Measurements from ENCODE around the gene NMB.
"Not testable (repeated sequence)": the region's sequence is repeated elsewhere in the genome, so short reads cannot be mapped to it uniquely, and the experiment has no call there.

Gene NMB, protein sequence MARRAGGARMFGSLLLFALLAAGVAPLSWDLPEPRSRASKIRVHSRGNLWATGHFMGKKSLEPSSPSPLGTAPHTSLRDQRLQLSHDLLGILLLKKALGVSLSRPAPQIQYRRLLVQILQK

DNA sequence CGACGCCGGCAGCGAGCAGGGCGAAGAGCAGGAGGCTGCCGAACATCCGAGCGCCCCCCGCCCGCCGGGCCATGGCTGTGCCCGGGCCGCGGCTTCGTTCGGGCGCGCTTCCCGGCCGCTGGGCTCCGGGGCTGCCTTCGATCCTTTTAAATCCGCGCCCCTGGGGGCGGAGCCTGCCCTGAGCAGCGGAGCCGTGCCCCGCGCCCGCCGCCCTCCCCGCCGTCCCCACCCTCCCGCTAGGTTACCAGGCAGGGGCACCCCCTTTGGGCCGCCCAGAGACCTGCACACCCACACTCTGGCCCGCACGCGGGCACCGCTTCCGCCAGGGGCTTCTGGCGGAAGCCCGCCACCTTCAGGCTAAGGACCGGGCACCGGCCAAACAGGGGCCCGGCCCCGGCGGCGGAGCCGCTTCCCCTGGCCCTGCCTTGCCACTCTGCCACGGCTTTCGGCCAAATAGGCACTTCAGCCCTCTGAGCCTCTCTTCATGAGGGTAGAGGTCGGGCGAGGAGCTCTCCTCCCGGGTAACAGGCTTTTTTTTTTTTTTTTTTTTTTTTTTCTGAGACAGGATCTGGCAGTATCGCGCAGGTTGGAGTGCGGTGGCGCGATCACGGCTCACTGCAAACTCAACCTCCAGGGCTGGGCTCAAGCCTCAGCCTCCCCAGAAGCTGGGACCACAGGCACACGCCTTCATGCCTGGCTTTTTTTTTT, at the start of gene NMB:
NMB (minus strand) TSS at position 120 of the 708 bp plus-strand sequence; CDS start at position 73, 47 bp downstream.
- peak; percentile 64 for DNase-seq (ENCODE audit: low read depth, low spot score)

- DNase-seq (ENCODE audit: low read depth, low spot score) = no peak
Measured at GRCh38 chr15:84703808-84704207, 45.8 kb upstream of the NMB start.

DNA sequence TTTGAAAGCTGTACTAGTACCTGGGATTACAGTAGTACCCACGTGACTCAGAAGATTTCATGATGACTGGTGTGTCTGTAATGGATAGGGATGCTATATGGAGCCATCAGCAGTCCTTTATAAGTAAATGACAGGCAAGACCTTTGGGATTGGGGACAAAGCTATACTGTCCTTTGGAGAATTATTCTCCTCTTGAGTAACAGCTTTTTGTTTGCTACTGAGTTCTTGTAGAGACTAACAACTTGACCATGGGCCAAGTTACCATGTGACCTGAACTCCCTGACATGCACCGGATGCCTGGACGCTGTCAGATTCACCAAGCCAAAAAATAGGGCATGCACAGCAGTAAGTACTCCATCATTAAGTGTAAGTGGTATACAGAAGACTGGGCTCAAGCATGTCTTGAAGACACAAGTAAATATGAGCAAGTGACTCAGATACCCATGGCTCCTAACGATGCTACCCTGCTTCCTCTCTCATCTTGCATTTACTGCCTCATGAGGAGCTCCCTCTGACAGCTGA, 45.0 kb upstream of the NMB start:
- DNase-seq (ENCODE audit: low read depth, low spot score) = no peak

- DNase-seq (ENCODE audit: low read depth, low spot score) = no peak
Measured at GRCh38 chr15:84699538-84700191, 41.7 kb upstream of the NMB start.

DNA sequence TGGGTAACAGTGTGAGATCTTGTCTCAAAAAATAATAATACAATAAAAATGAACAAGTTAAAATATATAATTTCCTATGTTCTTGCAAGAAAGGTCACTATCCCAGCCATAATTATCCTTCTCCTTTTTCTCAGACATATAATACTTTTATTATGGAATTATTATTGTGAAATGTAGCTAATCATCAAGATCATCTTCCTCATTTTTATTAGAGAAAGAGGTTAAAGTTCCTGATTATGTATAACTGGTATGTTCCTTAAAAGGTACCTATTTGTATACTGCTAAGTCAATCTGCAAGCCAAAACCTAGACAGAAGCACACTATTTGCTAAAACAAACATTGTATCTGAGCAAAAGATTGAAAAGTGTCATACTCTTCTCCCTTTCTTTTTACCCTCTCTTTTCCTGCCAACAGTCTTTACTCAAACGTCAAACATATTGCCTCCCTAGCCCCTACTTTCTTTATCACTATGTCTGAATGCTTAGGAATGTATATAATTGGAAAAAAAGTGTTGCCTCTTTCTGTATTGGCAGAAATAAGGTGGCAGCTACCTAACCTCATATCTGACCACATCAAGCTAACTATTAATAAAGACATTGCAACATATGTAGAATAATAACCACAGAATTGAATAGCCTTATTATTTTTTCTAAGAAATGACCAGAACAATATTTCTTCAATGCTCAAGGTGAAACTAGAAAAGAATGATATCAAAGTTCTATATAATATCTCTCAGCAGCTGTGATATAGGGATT, 39.4 kb upstream of the NMB start:
- no peak for DNase-seq (ENCODE audit: low read depth, low spot score)

GRCh38 chr15:84696757-84697156, 38.8 kb upstream of the NMB start:
- no peak for DNase-seq (ENCODE audit: low read depth, low spot score)

DNA sequence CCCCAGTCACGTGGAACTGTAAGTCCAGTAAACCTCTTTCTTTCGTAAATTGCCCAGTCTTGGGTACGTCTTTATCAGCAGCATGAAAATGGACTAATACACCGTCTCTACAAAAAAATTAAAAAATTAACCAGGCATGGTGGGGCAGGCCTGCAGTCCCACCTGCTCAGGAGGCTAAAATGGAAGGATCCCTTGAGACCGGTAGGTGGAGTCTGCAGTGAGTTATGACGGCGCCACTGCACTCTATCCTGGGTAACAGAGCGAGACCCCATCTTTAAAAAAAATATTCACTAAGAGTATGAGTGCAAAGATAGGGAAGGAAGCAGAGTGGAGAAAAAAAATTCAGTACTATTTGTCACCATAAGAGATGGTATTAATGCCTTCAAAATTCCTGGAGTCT, 32.3 kb upstream of the NMB start:
- no peak for DNase-seq (ENCODE audit: low read depth, low spot score)

DNA sequence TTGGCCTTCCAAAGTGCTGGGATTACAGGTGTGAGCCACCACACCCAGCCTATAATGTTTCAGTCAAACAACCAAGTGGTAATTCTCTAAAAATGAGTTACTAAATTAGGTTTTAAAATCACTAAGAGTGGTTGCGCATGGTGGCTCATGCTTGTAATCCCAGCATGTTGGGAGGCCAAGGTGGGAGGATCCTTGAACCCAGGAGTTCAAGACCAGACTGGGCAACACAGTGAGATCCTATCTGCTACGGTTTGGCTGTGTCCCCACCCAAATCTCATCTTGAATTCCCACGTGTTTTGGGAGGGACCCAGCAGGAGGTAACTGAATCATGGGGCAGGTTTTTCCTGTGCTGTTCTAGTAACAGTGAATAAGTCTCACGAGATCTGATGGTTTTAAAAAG, 31.9 kb upstream of the NMB start:
- no peak for DNase-seq (ENCODE audit: low read depth, low spot score)

GRCh38 chr15:84686446-84686845, 28.4 kb upstream of the NMB start:
- DNase-seq (ENCODE audit: low read depth, low spot score) = not testable (repeated sequence)

- no peak for DNase-seq (ENCODE audit: low read depth, low spot score)
Measured at GRCh38 chr15:84685304-84685703, 27.3 kb upstream of the NMB start.

- DNase-seq (ENCODE audit: low read depth, low spot score) = no peak
Measured at GRCh38 chr15:84684092-84684491, 26.1 kb upstream of the NMB start.

- DNase-seq (ENCODE audit: low read depth, low spot score) = no peak
Measured at GRCh38 chr15:84681831-84682230, 23.8 kb upstream of the NMB start.

DNA sequence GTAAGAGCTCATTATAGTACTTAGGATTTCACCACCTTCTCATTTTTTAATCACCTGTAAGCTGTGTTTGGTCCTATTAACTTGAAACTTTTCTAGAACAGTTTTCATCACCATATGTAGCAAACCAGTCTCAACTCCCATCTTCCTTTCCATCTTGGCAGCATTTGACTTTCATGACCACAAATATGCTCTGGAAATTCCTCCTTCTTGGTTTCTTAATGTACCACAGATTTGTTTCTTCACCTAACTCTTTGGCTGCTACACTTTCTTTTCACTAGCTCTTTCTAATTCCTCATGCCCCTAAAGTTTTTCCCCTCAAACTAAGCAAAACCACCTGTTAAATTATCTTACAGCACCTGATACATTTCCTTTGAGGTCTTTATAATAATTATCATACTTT, 13.2 kb upstream of the NMB start:
- DNase-seq (ENCODE audit: low read depth, low spot score) = no peak

GRCh38 chr15:84669726-84670125, 11.7 kb upstream of the NMB start:
- no peak for DNase-seq (ENCODE audit: low read depth, low spot score)

DNA sequence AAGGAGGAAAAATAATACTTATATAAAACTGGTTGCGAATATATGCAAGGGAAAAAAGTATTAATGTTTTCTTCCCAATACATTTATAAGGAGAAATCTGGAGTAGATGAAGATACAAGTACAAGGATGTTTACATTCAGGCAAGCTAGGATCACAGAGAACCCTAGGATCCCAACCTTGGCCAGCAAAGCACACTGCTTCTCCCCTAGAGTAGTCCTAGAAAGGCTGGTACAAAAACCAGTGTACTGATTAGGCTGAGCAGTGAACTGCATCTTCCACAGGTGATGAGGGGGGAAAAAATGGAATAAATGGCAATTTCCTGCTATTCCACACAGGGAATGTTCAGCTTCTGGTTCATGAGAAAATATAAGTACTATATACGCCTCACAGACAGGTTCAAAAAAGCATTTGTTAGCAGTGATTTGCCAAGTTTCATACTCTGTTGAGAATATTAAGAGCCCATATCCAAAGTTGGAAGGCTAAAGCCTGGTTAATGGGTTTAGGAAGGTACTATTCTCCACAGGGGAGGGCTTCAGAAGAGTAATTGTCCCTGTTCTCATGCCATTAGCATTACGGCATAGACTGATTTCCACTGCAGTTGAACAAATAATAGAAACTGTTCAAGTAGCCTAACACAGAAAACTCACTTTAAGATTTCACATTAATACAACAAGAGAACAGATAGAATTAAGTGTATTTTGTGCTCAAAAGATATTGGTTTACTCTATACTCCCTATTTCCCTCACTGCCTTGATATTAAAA, 10.4 kb upstream of the NMB start:
- no peak for DNase-seq (ENCODE audit: low read depth, low spot score)

DNA sequence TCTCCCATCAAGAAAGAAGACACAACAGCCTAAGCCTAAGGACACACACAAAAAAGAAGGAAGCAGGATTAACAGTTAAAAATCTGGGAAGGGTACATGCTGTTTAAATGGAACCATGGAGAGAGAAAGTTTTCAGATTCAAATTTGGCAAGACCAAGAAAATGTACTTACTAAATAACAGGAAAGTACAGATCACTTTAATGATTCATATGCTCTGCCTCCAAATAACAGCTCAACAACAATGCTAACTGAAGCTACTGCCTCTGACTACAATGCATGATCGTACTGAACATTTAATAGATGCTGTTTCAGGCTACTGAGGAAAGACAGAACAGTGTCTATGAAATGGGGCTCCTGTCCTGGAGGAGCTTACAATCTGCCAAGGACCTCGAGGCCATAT, 8.4 kb upstream of the NMB start:
- DNase-seq (ENCODE audit: low read depth, low spot score) = no peak

- no peak for DNase-seq (ENCODE audit: low read depth, low spot score)
Measured at GRCh38 chr15:84661001-84661400, 3.0 kb upstream of the NMB start.

DNA sequence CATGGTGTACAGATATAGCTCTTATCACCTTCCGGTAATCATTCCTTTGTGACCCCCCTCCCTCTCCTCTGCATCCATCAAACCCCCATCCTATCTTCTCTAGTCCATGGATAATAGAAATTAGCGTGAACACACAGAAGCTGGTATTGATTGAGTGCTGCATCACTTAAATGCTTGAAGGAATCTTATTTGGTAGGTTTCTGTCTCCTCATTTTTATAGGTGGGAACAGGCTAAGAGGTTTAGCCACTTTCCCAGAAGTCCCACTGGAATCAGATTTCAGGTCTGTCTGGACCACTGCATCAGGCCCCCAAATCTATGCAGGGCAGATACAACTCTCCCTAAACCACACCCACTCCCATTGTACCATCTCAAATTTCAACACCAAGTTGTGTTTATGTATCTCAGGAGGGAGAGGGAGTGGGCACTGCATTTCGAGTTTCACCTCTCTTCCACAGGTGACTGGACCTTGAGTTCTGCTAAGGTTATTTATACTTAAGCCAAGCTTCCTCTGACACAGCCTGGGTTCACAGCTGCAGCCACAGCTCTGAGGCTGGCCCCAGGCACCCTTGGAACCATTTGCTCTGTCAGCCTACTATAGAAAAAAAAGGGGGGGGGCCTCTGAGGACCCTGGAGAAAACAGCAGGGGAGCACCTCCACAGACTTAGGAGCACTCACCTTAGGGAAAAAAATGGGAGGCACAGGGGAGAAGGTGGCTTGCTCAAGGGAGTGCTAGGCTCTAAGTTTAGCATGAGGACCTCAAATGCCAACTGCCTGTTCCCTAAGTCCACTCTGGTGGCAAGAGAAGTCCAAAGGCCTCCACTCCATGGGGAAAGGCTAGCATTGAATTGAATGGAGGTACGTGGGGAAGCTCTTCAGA, 2.1 kb upstream of the NMB start:
- DNase-seq (ENCODE audit: low read depth, low spot score) = no peak

- DNase-seq (ENCODE audit: low read depth, low spot score) = no peak
Measured at GRCh38 chr15:84658788-84659411, 901 bp upstream of the NMB start.

- DNase-seq (ENCODE audit: low read depth, low spot score) = no peak
Measured at GRCh38 chr15:84657748-84658079, 285 bp downstream of the NMB start.
